ENCODE results near the gene OR10A7. TPM values are rescaled to one million over a fixed set of nuclear protein-coding genes. Genes with fewer than 3 reads are reported as not detected.
"Not testable (repeated sequence)": the region's sequence is repeated elsewhere in the genome, so short reads cannot be mapped to it uniquely, and the experiment has no call there.

The OR10A7 gene
- total RNA-seq, result not detected
- not detected for polyA plus RNA-seq

- DNase-seq (ENCODE audit: extremely low spot score), result no peak
- WGBS, result 71% methylated on average over 2 of the region's 2 CpGs
- no peak within 1 kb of the TSS for H3K4me3 ChIP-seq (ENCODE audit: low read depth, low read length)
- H3K27ac ChIP-seq (ENCODE audit: low read depth), result no peak within 1 kb of the TSS
- H3K36me3 ChIP-seq (ENCODE audit: insufficient read depth), result no peaks in the 10 kb centered on the region
- no peaks in the 10 kb centered on the region for H3K4me1 ChIP-seq (ENCODE audit: insufficient read depth)
Observed at GRCh38 chr12:55220725-55221124, at the start of gene OR10A7. Gene OR10A7 (plus strand): TSS chr12:55221025. CDS start chr12:55221025, 0 bp downstream.

DNA sequence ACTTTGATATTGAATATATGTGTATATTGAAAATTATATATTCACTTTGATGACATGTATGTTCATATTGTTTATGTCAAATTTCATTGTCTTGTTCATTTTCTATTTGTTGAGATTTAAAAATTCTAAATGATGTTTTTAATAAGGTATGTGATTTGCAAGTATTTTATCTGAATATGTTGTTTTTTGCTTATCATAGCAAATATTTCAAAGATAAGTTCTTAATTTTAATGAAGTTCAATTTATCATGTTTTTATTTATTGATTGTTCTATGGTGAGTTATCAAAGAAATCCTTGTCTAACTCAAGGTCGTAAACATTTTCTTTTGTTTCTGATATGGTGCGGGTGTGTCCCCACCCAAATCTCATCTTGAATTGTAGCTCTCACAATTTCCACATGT is 49.4 kb upstream of the OR10A7 start:
- 93% methylated on average over 2 of the region's 2 CpGs for WGBS
- H3K4me1 ChIP-seq (ENCODE audit: insufficient read depth), result no peaks in the 10 kb centered on the region
- no peak overlapping the region for H3K27ac ChIP-seq (ENCODE audit: low read depth)
- H3K4me3 ChIP-seq (ENCODE audit: low read depth, low read length), result no peak overlapping the region
- DNase-seq (ENCODE audit: extremely low spot score), result no peak
- no peaks in the 10 kb centered on the region for H3K36me3 ChIP-seq (ENCODE audit: insufficient read depth)

DNA sequence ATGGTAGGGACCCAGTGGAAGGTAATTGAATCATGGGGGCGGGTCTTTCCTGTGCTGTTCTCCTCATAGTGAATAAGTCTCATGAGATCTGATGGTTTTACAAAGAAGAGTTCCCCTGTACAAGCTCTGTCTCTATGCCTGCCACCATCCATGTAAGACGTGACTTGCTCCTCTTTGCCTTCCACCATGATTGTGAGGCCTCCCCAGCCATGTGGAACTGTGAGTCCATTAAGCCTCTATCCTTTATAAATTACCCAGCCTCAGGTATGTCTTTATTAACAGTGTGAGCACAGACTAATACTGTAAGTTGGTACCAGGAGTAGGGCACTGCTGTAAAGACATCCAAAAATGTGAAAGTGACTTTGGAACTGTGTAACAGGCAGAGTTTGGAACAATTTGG is 49.0 kb upstream of the OR10A7 start:
- not testable (repeated sequence) for DNase-seq (ENCODE audit: extremely low spot score); H3K4me1 ChIP-seq (ENCODE audit: insufficient read depth); H3K4me3 ChIP-seq (ENCODE audit: low read depth, low read length); H3K36me3 ChIP-seq (ENCODE audit: insufficient read depth); H3K27ac ChIP-seq (ENCODE audit: low read depth)
- WGBS, result 63% methylated on average over 2 of the region's 2 CpGs

DNA sequence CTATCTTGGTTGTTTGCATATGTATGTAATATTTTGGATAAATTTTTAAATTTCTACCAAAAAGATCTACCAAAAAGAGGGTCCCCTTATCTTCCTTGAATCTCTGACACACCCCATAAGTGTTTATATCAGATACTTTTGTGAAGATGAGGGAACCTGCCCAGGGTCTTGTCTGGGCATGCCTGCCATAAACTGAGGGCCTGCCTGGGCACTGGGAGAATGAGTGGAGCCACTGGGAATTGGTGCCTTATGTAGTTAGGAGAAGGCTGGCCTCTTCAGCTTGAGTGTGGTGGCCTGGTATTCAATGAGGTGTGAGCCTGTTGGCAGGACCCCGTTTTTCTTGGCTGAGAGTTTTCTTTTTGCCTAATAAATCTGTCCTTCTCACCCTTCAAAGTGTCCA is 48.1 kb upstream of the OR10A7 start:
- 36% methylated on average over 1 of the region's 1 CpG for WGBS
- H3K27ac ChIP-seq (ENCODE audit: low read depth), result no peak overlapping the region
- H3K36me3 ChIP-seq (ENCODE audit: insufficient read depth), result no peaks in the 10 kb centered on the region
- DNase-seq (ENCODE audit: extremely low spot score), result no peak
- H3K4me3 ChIP-seq (ENCODE audit: low read depth, low read length), result no peak overlapping the region
- no peaks in the 10 kb centered on the region for H3K4me1 ChIP-seq (ENCODE audit: insufficient read depth)

- no peak for DNase-seq (ENCODE audit: extremely low spot score)
- WGBS, result 77% methylated on average over 2 of the region's 2 CpGs
- H3K4me1 ChIP-seq (ENCODE audit: insufficient read depth), result no peaks in the 10 kb centered on the region
Observed at GRCh38 chr12:55173456-55173855, 47.4 kb upstream of the OR10A7 start.

DNA sequence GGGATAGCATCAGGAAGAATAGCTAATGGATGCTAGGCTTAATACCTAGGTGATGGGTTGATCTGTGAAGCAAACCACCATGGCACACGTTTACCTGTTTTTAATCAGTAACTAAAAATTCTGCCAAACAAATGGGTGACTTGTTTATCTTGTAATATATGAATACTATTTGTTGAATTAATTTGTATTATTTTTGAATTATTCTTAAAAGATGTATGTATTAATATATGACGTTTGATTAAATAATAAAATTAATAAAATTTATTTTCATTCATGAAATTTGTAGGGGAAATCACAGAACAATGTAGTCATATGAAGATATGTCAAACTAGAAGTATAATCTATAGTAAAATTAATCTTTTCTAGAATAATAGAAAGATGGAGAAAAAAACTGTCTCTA is 32.3 kb upstream of the OR10A7 start:
- no peak overlapping the region for H3K4me3 ChIP-seq (ENCODE audit: low read depth, low read length)
- H3K4me1 ChIP-seq (ENCODE audit: insufficient read depth), result no peaks in the 10 kb centered on the region
- 3% methylated on average over 2 of the region's 2 CpGs for WGBS
- DNase-seq (ENCODE audit: extremely low spot score), result no peak
- no peak overlapping the region for H3K27ac ChIP-seq (ENCODE audit: low read depth)
- H3K36me3 ChIP-seq (ENCODE audit: insufficient read depth), result no peaks in the 10 kb centered on the region

More at GRCh38 chr12:55173456-55173855, 47.4 kb upstream of the OR10A7 start:
- Histone ChIP-seq H3K36me3 (ENCODE audit: insufficient read depth) (no peaks in the 10 kb centered on the region), H3K4me3 (ENCODE audit: low read depth, low read length) (no peak overlapping the region), H3K27ac (ENCODE audit: low read depth) (no peak overlapping the region)

DNA sequence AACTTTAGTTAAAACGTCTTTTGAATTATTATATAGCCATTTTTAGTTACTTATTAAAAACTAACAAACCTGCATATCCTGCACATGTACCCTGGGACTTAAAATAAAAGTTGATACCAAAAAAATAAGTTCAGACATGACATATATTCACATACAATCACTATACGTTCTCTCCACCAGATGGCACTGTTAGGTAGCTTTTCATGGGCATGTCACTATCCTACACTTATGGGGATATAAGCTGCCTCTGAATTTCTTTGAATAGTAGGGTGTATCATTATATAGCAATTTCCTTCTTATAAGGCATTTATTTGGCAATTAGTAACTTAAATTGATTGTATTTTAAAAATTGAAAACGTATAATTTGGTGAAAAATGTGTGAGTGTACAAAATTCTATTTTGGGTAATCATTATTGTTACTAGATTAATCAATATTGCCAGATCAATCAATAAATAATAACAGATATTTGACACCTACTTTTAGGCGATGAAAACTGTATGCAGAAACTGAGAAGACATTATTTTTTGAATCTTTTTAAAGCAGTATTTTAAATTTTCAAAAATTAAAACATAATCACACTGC is 31.8 kb upstream of the OR10A7 start:
- H3K36me3 ChIP-seq (ENCODE audit: insufficient read depth), result no peaks in the 10 kb centered on the region
- 1% methylated on average over 4 of the region's 4 CpGs for WGBS
- H3K4me1 ChIP-seq (ENCODE audit: insufficient read depth), result no peaks in the 10 kb centered on the region
- H3K4me3 ChIP-seq (ENCODE audit: low read depth, low read length), result no peak overlapping the region
- H3K27ac ChIP-seq (ENCODE audit: low read depth), result no peak overlapping the region
- DNase-seq (ENCODE audit: extremely low spot score), result peak; percentile 46

DNA sequence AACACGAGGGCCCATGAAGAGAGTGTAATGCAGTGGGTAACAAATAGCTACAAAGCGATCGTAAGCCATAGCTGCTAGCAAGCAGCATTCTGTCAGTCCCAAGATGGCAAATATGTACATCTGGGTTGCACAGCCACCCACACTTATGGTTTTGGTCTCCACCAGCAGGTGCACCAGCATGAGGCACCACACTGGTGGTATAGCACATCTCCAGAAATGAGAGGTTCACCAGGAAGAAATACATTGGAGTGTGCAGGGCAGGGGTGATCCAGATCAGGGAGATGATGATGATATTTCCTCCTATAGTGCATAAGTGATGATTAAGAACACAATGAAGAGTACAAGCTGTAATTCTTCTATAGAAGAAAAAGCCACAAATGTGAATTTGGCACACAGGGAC is 26.4 kb upstream of the OR10A7 start:
- 88% methylated on average over 3 of the region's 3 CpGs for WGBS

GRCh38 chr12:55226523-55226922 is 5.7 kb downstream of the OR10A7 start:
- 55% methylated on average over 1 of the region's 1 CpG for WGBS
- no peaks in the 10 kb centered on the region for H3K36me3 ChIP-seq (ENCODE audit: insufficient read depth)
- DNase-seq (ENCODE audit: extremely low spot score), result no peak
- no peak overlapping the region for H3K4me3 ChIP-seq (ENCODE audit: low read depth, low read length)
- H3K4me1 ChIP-seq (ENCODE audit: insufficient read depth), result no peaks in the 10 kb centered on the region
- H3K27ac ChIP-seq (ENCODE audit: low read depth), result no peak overlapping the region

More for the DNA sequence above, 26.4 kb upstream of the OR10A7 start:
- no peaks in the 10 kb centered on the region for H3K4me1 ChIP-seq (ENCODE audit: insufficient read depth)
- H3K36me3 ChIP-seq (ENCODE audit: insufficient read depth), result no peaks in the 10 kb centered on the region
- no peak overlapping the region for H3K27ac ChIP-seq (ENCODE audit: low read depth)
- DNase-seq (ENCODE audit: extremely low spot score), result no peak
- no peak overlapping the region for H3K4me3 ChIP-seq (ENCODE audit: low read depth, low read length)

DNA sequence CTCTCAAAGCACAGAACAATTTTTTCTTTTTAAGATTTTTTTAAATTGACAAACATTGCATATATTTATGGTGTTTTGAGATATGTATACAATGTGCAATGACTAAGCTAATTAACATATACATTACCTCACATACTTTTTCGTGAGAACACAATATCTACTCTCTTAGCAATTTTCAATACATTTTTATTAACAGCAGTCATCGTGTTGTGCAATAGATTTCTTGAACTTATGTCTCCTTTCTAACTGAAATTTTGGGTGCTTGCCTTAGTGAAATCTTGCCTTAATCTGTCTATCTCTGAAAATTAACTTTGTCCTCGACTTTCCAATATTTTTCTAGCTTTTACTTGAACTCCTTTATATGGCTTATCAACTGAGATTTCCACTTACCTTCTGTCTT is 6.8 kb downstream of the OR10A7 start:
- WGBS, result 36% methylated on average over 3 of the region's 3 CpGs
- DNase-seq (ENCODE audit: extremely low spot score), result no peak
- no peaks in the 10 kb centered on the region for H3K4me1 ChIP-seq (ENCODE audit: insufficient read depth)
- no peak overlapping the region for H3K27ac ChIP-seq (ENCODE audit: low read depth)
- no peaks in the 10 kb centered on the region for H3K36me3 ChIP-seq (ENCODE audit: insufficient read depth)
- H3K4me3 ChIP-seq (ENCODE audit: low read depth, low read length), result no peak overlapping the region

DNA sequence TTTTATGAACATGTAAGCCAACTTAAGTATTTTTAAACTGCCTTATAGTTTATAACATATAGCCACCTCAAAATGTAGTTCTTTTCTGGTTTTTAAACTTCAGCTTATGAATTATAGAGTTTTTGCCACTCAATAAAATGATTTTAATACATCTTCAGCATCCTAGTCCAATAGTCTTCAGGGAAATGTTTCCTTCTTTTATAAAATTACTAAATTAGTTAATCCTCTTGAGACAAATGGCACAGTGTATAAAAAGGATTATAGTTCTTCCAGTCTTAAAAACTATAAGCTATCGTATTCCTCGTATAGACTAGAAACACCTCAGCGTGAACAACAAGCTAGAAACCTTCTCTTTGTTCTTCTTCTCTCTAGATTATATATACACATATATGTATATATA is 23.5 kb downstream of the OR10A7 start, which contains the start of gene OR6C74:
OR6C74 (plus strand) TSS at position 301 of the 400 bp plus-strand sequence. CDS start 2,679 bp downstream, outside the sequence.
- H3K4me1 ChIP-seq (ENCODE audit: insufficient read depth), result no peaks in the 10 kb centered on the region
- no peak within 1 kb of the TSS for H3K27ac ChIP-seq (ENCODE audit: low read depth)
- 79% methylated on average over 3 of the region's 3 CpGs for WGBS
- no peak within 1 kb of the TSS for H3K4me3 ChIP-seq (ENCODE audit: low read depth, low read length)
- H3K36me3 ChIP-seq (ENCODE audit: insufficient read depth), result no peaks in the 10 kb centered on the region
- DNase-seq (ENCODE audit: extremely low spot score), result no peak

GRCh38 chr12:55246159-55246558 is 25.3 kb downstream of the OR10A7 start:
- H3K36me3 ChIP-seq (ENCODE audit: insufficient read depth), result no peaks in the 10 kb centered on the region
- 54% methylated on average over 1 of the region's 1 CpG for WGBS
- H3K4me3 ChIP-seq (ENCODE audit: low read depth, low read length), result no peak overlapping the region
- no peak for DNase-seq (ENCODE audit: extremely low spot score)
- no peak overlapping the region for H3K27ac ChIP-seq (ENCODE audit: low read depth)
- H3K4me1 ChIP-seq (ENCODE audit: insufficient read depth), result no peaks in the 10 kb centered on the region

- 53% methylated on average over 3 of the region's 3 CpGs for WGBS
- H3K4me1 ChIP-seq (ENCODE audit: insufficient read depth), result no peaks in the 10 kb centered on the region
- H3K4me3 ChIP-seq (ENCODE audit: low read depth, low read length), result no peak overlapping the region
- no peak overlapping the region for H3K27ac ChIP-seq (ENCODE audit: low read depth)
- no peaks in the 10 kb centered on the region for H3K36me3 ChIP-seq (ENCODE audit: insufficient read depth)
- no peak for DNase-seq (ENCODE audit: extremely low spot score)
Observed at GRCh38 chr12:55250944-55251343, 30.1 kb downstream of the OR10A7 start.

DNA sequence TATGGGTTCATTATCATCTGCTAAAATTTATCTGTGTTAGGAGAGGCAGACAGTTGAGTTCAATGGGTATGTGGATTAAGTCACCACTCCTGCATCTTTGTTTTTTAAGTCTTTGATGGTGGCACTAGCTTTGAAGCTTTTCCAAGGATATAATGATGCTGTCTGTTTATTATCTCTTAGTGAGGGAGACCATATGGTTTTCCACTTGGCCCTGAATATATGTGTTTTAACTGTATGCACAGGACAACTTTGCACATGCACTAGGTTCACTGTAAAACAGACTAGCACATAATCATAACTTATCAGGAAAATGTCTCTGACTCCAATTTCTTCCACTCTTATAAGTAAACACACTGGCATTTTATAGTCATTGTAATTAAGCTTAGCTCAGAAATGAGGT is 32.5 kb downstream of the OR10A7 start:
- no peak overlapping the region for H3K27ac ChIP-seq (ENCODE audit: low read depth)
- DNase-seq (ENCODE audit: extremely low spot score), result no peak
- H3K36me3 ChIP-seq (ENCODE audit: insufficient read depth), result no peaks in the 10 kb centered on the region
- no peaks in the 10 kb centered on the region for H3K4me1 ChIP-seq (ENCODE audit: insufficient read depth)
- H3K4me3 ChIP-seq (ENCODE audit: low read depth, low read length), result no peak overlapping the region

GRCh38 chr12:55256831-55257230 is 36.0 kb downstream of the OR10A7 start:
- no peak overlapping the region for H3K4me3 ChIP-seq (ENCODE audit: low read depth, low read length)
- no peak for DNase-seq (ENCODE audit: extremely low spot score)
- H3K36me3 ChIP-seq (ENCODE audit: insufficient read depth), result no peaks in the 10 kb centered on the region
- no peaks in the 10 kb centered on the region for H3K4me1 ChIP-seq (ENCODE audit: insufficient read depth)
- 80% methylated on average over 4 of the region's 4 CpGs for WGBS
- no peak overlapping the region for H3K27ac ChIP-seq (ENCODE audit: low read depth)
